Measurements from ENCODE around the gene NDUFS6.

The NDUFS6 gene

GRCh38 chr5:1818784-1819183 is 17.6 kb downstream of the NDUFS6 start:
- DNase-seq, result no peak

- DNase-seq, result no peak
Measured at GRCh38 chr5:1819458-1819857, 18.3 kb downstream of the NDUFS6 start.

GRCh38 chr5:1820381-1820780 is 19.2 kb downstream of the NDUFS6 start:
- no peak for DNase-seq

GRCh38 chr5:1820926-1821325 is 19.7 kb downstream of the NDUFS6 start:
- no peak for DNase-seq

GRCh38 chr5:1821862-1822261 is 20.7 kb downstream of the NDUFS6 start:
- no peak for DNase-seq

- DNase-seq, result no peak
Measured at GRCh38 chr5:1823381-1824034, 22.3 kb downstream of the NDUFS6 start.

- no peak for DNase-seq
Measured at GRCh38 chr5:1824109-1824821, 23.1 kb downstream of the NDUFS6 start.

- DNase-seq, result no peak
Measured at GRCh38 chr5:1824903-1825841, 24.0 kb downstream of the NDUFS6 start.

GRCh38 chr5:1826235-1826980 is 25.2 kb downstream of the NDUFS6 start:
- no peak for DNase-seq

- DNase-seq, result no peak
Measured at GRCh38 chr5:1827025-1827885, 26.0 kb downstream of the NDUFS6 start.

- no peak for DNase-seq
Measured at GRCh38 chr5:1827886-1828397, 26.7 kb downstream of the NDUFS6 start.

- DNase-seq, result no peak
Measured at GRCh38 chr5:1830571-1831228, 29.5 kb downstream of the NDUFS6 start.

- DNase-seq, result no peak
Measured at GRCh38 chr5:1831257-1831656, 30.1 kb downstream of the NDUFS6 start.

GRCh38 chr5:1831677-1832313 is 30.6 kb downstream of the NDUFS6 start:
- DNase-seq, result no peak

GRCh38 chr5:1832511-1833250 is 31.5 kb downstream of the NDUFS6 start:
- DNase-seq, result no peak

- no peak for DNase-seq
Measured at GRCh38 chr5:1833264-1834021, 32.2 kb downstream of the NDUFS6 start.

- no peak for DNase-seq
Measured at GRCh38 chr5:1834022-1834551, 32.9 kb downstream of the NDUFS6 start.

GRCh38 chr5:1834721-1835429 is 33.7 kb downstream of the NDUFS6 start:
- DNase-seq, result no peak
